ENCODE data around the gene PRR16.
A peak's percentile ranks its signal among the peaks of the same experiment; 100 is the strongest.

The PRR16 gene

GRCh38 chr5:120516805-120517204 is 52.7 kb downstream of the PRR16 start:
- no peak for DNase-seq (ENCODE audit: low spot score)

GRCh38 chr5:120517607-120518252 is 53.6 kb downstream of the PRR16 start:
- no peak for DNase-seq (ENCODE audit: low spot score)

DNA sequence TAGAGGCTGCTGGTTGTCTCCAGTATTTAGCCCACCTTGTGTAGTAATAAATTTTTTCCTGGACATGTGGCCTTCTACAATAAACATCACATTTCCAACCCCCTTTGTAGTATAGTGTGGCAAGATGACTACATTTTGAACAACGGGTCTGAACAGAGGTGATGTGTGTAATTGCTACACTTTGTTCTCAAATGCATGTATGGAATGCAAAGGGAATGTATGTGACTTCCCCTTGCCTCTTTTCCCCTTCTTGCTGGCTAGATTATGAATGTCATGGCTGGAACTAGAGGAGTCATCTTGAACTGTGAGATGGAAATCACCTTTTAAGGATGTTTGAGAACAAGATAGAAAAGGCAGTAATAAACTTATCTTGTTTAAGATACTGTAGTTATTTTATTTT is 54.5 kb downstream of the PRR16 start:
- no peak for DNase-seq (ENCODE audit: low spot score)

GRCh38 chr5:120527251-120527650 is 63.2 kb downstream of the PRR16 start:
- DNase-seq (ENCODE audit: low spot score), result no peak

- DNase-seq (ENCODE audit: low spot score), result no peak
These were observed 64.5 kb downstream of the PRR16 start for GRCh38 chr5:120528609-120529008.

DNA sequence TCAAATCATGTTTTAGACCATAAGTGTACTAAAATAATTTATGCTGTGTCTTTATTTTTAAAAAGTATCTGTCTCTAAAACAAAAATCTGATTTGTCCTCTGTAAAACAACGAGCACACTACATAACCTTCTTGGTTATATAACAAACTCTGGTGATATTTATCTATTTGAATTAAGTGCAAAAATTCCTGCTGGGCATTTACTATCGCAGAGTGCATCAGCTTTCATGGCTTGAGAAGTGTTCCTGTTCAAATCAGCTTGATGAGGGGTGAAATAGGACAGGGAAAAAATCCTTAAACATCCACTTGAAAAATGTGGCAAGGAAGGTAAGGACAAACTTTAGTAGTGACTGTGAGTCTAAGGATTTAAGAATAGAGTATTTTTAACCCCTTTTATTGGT is 65.3 kb downstream of the PRR16 start:
- no peak for DNase-seq (ENCODE audit: low spot score)

GRCh38 chr5:120531215-120531614 is 67.1 kb downstream of the PRR16 start:
- no peak for DNase-seq (ENCODE audit: low spot score)

DNA sequence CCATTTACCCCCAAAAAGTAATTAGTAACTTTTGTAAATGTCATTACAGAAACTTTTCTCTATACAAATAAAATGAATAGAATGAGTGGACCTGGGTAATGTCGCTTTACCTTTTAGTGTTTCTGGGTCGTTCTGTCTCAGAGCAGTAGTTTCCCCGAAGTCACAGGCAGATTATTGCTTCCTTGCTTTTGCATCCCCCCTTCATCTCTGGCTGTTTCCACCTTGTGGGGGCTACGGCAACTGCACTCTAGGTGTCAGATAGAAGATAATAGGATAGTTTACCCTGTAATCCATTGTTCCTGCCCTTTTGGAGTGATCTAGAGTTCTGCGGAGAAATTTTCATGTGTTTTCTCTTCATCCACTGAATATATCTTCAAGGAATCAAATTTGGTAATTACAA is 68.7 kb downstream of the PRR16 start:
- no peak for DNase-seq (ENCODE audit: low spot score)

DNA sequence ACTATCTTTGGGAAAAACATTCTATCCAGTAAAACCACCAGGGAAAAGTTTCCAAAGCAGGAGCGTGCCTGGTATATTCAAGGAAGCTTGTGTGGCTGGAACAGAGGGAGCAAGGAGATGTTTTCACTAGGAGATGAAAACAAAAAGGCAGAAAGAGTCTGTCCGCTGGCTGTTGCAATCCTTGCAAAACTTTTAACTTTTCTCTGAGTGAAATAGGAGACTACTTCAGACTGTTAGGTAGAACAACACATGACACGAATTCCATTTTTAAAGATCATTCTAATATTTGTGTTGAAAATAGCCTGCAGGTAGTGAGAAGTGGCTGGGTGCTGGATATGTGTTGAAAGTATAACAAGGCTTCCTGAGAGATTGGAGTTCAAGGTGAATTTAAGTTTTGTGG is 69.5 kb downstream of the PRR16 start:
- DNase-seq (ENCODE audit: low spot score), result no peak

DNA sequence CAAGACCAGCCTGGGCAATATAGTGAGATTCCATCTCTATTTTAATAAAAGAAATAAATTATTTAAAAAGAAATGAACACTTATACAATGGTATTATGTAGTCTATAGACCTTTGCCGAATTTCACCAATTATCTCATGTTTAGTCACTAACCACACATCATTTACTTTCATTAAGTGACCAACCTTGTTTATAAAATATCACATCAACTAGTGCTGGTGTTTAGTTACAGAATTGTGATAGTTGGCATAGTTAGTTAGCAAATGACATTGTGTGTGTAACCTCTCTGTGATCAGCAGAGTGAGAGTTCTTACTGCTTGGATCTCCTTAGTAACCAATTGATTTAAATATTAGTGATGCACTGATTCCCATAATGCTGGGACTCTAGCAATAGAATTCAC is 71.8 kb downstream of the PRR16 start:
- no peak for DNase-seq (ENCODE audit: low spot score)

DNA sequence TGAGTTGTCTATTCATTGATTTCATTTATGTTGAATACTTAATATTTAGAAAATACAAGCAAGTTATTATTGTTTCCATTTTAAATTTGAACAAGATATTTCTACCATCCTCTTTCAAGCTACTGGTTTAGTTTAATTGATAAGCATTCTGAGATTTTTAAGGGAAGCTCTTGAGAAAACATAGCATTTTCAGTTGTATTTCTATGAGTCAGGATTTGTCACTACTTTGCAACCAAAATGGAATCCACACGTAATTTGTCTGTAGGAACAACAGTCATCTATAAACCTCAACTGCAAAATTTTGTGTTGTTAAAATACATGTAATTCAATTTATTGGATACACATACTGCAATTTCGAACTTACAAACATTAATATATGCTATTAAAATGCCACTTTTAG is 74.0 kb downstream of the PRR16 start:
- DNase-seq (ENCODE audit: low spot score), result no peak

GRCh38 chr5:120538644-120539043 is 74.5 kb downstream of the PRR16 start:
- DNase-seq (ENCODE audit: low spot score), result no peak

DNA sequence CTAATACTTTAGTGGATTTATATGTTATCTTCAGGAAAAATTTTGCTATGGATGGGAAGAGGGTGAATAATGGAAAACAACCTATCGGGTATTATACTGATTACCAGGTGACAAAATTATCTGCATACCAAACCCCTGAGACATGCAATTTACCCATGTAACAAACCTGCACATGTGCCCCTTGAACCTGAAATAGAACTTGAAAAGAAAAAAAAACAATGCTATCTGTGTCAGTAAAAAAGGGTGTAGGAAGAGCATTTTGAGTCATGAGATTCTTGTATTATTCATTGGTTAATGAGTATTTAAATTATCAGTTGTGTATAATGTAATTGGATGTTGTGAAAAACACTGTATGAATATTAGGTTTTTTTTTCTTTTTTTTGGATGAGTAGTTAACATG is 75.4 kb downstream of the PRR16 start:
- no peak for DNase-seq (ENCODE audit: low spot score)

- no peak for DNase-seq (ENCODE audit: low spot score)
These were observed 76.0 kb downstream of the PRR16 start for GRCh38 chr5:120540097-120540496.

DNA sequence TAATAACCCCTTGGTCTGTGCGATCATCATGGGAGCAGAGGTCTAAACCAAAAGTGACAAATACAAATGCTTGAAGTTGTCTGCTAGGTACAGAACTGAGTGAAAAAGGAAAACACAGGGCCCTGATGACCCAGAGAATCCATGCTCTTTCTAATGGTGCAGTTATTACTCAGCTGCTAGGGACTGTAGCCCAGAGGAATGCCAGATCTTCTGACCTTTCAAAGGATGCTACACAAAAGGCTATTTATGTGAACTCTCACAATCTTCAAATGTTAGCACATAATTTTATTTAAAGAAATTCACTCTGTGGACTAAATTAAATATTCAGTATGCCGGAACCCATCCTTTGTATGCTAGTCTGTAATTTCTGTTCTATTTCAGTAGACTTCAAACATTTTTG is 79.9 kb downstream of the PRR16 start:
- DNase-seq (ENCODE audit: low spot score), result peak; percentile 12

- DNase-seq (ENCODE audit: low spot score), result no peak
These were observed 80.9 kb downstream of the PRR16 start for GRCh38 chr5:120545007-120545406.

DNA sequence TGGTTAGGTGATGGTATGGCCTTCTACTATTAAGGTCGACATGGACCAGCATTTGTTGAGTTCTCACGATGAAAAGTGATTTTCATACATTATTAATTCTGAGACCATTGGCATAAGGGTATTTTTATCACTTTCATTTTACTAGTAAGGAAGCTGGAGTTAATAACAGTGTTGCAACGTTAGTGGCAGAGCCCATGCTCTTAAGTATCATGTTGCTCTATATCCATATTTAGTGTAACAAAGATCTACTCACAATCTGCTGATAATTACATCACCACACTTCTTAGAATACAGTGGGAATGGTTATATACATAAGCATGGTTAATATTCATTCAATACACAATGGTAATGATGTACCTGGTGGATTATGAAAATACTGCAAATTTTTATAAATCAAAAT is 81.9 kb downstream of the PRR16 start:
- no peak for DNase-seq (ENCODE audit: low spot score)

DNA sequence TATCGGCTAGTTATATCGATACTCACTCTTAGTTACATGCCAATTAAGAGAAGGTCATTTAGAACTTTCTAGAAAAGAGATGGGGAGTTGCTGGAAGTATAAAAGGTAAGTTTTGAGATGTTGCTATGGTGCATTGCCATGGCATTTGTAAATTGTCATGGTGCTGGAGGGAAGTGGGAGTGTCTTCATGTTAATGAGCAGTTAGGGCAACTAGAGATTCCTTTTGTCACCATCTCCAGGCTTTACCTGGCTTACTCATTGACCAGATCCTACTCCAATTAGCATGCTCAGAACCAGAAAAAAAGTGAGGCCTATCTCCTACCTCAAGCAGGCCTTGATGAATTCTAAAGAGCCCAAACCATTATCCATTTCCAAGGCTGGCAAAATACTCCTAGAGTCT is 82.8 kb downstream of the PRR16 start:
- no peak for DNase-seq (ENCODE audit: low spot score)

DNA sequence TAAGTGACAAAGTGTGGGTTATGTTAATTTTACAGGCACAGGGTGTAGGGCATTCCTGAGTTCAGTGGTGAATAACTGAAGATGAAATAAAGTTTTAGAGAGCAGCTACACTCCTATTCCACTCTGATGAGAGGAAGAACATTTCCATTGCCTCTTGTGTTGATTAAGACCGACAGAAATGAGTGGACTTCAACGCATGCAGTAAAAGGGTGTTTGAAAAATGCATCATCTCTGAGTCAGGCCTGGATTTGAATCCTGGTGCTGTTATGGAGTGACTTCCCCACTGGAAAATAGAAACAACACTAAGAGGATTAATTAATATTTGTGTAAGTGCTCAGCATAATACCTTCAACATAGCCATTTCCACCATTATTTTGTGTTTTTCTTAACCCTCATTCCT is 86.3 kb downstream of the PRR16 start:
- DNase-seq (ENCODE audit: low spot score), result no peak

DNA sequence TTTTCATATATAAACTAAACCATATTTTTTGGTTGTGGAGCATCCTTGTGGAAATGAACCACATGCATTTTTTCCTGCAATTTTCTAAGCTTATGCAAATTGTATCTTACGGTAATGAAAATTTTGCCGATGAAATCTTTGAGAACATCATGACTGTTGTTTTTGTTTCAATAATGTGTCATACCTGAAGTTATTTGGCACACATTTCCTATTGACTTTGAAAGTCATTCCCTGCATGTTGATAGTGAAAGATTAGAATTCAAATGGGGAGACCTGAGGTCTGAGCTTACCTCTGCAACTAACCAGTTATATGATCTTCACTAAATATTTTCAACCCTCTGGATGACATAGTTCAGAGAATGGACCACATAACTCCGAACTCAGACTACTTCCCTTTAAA is 88.5 kb downstream of the PRR16 start:
- no peak for DNase-seq (ENCODE audit: low spot score)

GRCh38 chr5:120555345-120555744 is 91.2 kb downstream of the PRR16 start:
- DNase-seq (ENCODE audit: low spot score), result no peak

GRCh38 chr5:120564013-120564412 is 99.9 kb downstream of the PRR16 start:
- no peak for DNase-seq (ENCODE audit: low spot score)

DNA sequence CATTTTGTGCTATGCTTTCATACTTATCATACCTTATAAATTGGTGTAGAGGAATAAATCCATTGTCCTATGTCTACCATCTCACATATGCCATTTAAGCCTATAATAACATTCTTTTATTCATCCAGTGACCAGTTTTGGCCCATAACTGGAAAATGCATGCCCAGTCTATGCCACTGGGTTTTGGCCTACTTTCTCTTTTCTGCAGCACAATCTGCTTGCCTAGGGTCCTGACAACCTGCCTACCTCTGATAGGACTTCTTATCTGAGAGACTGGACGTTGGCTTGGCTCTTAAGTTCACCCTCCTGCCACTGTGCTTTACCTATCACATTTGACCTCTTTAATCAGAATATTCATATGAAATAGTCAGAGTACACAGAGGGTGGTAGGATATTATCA is 103.0 kb downstream of the PRR16 start:
- no peak for DNase-seq (ENCODE audit: low spot score)

DNA sequence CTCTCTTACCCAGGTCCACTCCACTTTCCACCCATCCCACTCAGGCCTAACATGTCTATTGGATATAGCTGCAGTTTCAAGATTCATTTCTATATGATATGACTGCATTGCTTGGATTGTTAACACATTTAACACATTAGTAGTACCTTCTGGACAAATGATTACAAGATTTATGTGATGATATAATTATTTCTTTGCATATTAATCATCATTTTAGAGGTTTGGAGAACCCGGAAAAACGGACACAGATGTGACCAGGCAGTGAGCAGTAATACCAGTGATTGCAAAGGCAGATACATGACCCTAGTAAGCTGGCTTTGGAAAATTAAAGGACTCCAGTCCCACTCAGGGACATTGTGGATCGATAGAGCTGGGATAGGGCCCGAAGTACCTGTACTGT is 103.8 kb downstream of the PRR16 start:
- DNase-seq (ENCODE audit: low spot score), result no peak

GRCh38 chr5:120568711-120569110 is 104.6 kb downstream of the PRR16 start:
- DNase-seq (ENCODE audit: low spot score), result no peak

Data from COLO829 (cell line).